Activated CD8-positive, alpha-beta memory T cell treated with anti-CD3 and anti-CD28 coated beads, Interleukin-2, amount 50 U/mL, for 4 hours (primary cell): Measurements from ENCODE around the gene ARHGEF4.
A peak's percentile ranks its signal among the peaks of the same experiment; 100 is the strongest.

ENCODE experiments used
- DNase-seq: peaks from one replicate; pipeline ENCODE4 v3.0.0-alpha.2; 2020

ARHGEF4 gene

DNA sequence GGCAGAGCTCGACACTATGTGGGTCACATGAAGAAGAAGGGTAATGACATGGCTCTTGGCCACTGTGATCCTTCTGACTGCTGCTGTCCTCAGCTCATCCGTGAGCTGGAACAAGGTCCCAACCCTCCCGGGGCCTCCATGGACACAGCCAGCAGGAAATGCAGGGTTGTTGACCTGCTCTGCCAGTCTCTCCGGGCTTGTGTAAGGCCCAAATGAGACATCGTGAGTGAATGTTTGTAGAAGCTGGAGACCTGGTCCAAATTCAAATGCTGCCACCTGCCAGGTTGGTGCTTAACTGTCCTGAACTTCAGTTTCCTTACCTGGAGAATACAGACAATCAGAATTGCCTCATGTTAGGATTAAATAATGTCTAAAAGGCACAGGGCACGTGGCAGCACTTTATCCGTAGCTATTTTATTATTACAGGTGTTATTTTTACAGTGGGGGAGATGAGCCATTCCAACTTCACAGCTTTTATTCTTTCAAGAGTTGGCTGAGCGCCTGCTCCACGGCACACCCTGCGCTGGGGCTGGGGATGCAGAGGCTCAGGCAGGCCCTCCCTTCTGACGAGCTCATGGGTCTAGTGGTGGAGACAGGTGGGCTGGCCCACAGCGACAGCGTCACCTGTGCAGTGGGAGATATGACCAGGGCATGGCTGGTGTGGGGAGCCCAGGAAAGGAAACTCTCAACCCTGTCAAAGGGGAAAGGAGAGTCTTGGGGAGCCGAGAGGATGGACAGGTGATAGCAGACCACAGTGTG is 15.1 kb downstream of the ARHGEF4 start:
- no peak for DNase-seq

DNA sequence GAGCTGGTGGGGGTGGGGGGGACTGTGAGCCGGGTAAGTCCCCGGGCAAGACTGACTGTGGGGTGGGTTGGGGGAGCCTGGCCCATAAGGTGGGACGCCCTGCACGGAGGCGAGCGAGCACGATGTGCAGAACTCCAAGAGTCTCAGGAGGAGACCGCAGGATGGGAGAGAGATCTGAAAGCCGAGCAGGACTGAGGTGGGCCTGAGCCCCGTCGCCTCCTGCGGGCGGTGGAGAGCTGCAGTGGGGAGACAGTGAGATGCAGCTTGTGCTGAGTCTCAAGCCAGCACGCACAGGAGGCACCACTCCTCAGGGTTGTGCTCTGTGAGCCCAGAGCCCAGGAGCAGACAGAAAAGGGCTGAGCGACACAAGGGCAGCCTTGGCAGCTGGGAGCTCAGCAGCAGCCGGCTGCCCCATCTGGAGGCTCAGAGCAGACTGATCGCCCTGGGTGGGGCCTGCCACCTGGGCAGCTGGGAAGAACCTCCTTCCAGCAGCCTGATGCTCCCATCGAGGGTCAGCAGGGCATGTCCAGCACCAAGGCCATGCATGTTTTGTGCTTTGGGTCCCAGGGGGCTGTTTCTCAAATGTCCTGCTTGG is 15.9 kb downstream of the ARHGEF4 start:
- DNase-seq: no peak

DNA sequence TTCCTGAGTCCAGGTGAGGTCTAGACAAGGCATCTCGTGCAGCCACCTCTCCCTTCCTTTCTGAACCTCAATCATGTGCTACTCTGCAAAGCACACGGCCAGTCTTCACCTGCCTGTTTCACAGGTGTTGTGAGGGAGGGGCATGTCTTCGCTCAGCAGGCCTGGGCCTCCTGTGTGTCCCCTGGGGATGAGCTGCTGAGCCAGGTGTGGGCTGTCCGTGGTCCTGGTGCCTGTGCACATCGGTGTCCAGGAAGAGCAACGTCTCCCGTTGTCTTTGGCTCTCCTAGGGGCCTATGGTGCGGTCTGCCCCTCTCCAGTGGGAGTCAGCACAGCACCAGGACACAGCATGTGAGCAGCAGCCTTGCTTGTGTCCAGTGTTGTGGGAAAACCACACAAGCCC is 16.7 kb downstream of the ARHGEF4 start:
- DNase-seq: no peak

DNA sequence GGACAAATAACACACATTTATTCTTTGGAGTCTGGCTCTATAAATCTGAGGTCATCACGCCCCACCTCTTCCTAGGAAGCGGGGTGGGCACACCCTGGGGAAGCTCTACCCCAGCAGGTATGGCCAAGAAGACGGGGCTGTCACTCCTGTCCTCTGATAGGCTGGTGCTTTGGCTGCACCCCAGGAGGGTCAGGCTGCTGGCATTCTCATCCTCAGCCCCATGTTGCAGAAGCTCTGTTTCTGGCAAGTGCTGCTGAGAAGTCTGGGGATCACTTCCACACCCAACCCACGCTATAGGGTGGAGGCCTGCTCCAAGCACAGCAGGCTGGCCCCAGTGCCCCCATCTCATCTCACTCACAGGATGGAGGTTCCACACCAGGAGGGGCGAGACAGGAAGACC is 17.6 kb downstream of the ARHGEF4 start:
- DNase-seq: no peak

DNA sequence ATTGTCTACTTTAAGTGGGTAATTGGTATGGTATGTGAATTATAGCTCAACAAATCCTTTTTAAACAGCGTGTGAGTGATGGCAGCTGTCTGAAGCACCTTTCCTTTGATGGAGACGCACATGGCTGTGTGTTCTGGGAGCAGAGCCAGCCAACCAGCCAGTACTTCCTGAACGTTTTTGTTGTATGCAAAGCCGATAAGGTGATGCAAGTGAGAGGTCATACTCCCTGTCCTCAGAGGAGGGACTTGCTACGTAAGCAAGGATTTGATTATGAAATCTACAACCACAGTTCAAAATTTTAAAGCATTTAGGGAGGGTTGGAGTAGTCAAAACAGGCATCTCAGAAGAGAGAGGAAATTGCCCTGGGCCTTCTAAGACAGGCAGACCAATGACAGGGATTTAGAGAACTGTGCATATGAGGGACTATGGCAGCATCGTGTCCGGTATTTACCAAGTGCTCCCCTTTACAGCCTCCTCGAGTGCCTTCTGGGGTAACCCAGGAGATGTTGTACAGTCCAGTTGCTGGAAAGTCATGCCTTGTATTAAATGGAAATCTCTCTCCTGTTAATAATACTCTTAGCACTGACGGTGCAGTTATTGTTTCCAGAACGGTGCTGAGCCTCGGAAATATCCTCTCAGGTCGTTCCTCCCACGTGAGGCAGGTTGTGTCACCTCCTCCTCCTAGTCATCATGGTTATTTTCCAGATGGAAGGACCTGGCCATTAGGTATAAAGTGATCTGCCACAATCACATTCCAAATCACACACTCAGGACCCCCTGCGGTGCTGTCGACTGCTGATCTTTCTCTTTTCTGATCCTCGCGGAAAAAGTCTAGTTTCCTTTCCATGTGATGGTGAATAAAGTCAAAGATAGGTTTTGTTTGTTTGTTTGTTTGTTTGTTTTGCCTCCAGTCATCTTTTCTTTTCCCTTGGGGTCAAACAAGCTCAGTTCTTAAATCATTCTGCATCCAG is 28.4 kb downstream of the ARHGEF4 start:
- no peak for DNase-seq

DNA sequence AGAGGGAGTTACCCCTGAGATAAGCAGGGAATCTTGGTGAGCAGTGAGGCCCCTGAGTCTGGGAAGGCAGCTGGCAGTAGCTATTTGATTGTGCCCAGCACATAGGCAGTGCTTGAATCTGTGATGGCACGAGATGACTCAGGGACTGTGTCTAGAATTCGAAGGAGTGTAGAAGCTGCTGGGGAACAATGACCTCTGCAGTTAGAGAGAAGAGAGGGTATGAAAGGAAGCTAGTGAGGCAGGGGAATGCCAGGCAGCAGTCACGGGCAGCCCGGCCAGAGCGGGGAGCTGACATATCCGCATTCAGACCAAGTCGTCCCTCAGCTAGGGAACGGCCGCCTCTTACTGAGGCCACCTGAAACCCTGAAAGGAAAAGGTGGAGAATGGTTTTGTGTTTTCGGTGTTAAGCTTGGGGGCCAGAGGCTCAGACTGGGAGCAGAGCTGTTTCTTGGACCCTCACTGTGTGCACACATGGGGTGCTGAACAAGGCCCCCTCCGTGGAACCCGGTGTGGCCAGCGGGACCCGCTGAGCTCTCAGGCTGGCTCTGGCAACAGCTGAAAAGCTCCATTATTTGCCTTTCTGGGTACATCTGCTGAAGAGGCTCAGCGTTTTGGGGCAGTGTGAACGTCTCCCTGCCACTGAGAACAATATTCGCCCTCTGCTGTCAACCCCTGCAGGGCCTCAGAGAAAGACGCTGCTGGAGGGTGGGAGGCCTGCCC is 32.9 kb downstream of the ARHGEF4 start:
- DNase-seq: no peak

DNA sequence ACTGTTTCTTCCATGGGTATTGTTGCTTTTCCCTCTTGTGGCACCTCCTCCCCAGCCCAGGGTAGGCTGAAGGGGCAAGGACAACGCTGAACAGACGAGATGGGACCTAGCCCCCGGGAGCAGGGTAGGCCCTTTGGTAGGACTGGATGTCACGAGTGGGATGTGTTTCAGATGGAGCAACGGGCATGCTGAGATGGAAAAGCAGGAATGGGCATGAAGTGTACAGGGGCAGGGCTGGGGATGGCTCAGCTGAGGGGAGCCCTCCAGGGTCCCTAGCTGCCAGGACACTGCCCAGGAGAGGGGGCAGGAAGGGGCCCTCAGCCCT is 33.4 kb downstream of the ARHGEF4 start:
- no peak for DNase-seq

DNA sequence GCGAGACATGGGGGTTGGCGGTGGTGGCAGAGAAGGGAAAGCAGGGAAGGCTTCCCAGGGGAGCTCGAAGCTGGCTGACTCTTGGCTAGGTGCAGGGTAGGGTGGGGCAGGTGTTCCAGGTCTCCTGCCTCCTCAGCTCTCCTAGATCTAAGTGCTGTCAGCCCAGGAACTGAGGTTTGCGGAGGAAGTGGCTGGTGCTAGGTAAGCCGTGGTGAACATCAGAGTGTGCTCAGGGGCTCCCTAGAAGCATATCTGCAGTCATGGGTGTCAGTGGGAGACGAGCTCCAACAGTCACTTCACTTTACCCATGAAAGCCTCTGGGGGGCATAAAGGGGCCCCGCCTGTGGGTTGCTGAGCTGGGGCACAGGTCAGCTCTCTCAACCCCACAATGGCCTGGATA is 34.1 kb downstream of the ARHGEF4 start:
- DNase-seq: no peak

DNA sequence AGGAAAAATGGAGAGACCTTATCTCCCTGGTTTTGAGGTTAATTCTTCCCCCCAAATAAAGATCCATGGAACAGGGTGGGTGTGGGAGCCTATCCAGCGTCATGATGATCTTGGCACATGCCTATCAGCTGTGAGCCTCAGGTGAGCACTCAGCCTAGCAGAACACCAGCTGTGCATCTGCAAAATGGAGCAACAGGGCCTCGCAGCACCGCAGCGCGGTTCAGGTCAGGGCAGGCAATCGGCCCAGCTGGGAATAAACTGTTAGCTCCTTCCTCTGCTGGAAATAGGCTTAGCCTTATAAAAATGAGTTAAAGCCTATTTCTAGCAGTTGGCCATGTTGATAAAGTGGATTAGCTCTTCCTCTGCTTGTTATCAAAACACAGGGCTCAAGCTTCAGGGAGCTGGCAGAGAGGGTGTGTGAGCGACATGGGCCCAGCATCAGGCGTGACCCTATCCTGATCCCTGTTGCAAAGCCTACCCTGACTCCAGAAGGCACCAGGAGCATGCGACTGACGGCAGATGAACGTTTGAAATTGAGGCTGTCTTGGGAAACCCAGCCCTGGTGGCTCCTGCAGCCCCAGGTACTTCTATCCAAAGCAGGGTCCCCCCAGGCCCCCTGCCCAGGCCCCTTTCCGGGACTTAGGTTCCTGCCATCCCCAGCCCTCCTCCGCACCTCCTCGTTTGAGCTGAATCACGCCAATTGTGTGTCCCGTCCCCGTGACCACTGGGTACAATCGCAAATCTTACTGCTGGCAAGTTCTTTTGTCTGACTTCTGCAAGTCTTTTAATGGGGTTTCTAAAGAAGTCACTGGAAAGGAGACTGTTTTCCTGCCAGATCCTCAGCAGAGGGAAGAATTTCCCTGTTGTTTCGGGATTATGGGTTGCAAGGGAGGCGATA is 35.4 kb downstream of the ARHGEF4 start:
- DNase-seq: no peak

DNA sequence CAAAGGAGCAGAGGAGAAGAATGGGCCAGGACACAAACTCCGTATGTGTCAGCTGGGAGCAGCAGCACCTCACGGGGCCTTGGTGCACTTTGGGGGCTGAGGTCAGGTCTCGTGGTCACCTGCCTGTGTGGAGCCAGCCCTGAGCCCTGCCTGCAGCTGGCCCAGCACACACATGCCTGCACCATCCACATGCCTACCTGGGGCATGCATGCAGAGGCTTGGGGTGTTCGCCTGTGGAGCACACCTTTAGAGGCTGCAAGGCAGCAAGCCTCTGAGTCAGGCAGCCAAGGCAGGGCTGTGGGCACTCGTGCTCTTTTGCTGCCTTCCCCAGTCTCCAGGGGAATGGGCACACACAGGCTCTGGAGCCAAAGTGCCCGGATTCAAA is 36.0 kb downstream of the ARHGEF4 start:
- no peak for DNase-seq

DNA sequence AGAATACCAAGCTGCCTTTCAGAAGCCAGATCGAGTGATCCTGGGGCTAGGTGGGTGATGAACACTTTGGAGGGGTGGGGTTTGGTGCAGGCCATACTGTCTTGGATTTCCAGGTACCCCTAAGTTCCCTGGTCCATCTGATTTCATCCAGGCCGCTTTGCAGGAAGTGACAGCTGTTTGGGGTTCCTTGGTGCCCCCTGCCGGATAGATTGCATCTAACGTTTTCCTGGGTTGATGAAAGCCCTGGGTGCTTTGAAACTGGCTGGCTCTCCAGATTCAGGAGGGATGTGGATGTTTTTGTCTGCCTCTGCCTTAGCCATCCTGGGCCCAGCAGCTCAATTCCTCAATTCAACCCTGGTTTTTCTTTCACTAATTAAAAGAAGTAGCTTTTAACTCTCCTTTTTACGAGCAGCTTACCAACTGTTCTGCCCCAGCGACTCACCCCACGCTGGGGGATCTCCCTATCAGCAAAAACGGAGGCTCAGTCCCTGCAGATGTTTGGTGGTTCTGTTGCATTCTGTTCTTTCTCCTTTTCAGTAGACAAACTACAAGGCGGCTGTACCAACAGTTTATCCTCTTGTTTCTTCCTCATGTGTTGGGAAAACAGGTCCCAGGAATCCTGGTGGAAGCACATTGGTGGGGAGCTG is 37.1 kb downstream of the ARHGEF4 start:
- peak; percentile 74 for DNase-seq

DNA sequence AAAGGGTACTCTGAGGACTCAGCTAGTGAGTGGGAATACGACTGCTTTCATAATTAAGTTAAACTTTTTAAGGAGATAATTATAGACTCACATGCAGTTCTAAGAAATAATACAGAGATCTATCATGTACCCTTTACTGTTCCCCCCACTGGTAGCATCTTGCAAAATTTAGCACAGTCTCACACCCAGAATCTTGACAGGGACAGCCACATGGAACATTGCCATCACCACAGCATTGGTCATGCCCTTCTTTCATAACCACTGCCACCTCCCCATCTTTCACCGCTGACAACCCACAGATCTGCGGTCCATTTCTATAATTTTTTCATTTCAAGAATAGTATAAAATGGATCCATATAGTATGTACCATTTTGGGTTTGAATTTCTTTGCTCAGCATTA is 37.8 kb downstream of the ARHGEF4 start:
- DNase-seq: no peak

DNA sequence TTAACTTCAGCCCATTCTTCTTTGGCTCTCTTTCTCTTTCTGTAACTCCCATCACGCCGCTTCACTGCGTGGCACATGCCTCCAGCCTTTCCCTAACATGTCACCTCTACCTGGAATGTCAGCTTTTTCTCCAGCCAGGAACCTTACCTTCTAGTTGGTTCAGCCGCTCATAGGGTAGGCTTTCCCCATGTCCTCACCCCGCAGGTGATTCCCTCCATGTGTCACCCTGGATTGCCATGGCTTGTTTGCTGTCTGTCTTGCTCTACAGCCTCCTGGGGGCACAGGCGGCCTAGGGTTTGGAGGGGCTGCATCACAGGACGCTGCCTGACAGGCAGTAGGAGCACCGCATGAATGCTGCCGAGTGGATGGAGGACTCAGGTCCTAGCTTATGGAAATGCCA is 39.2 kb downstream of the ARHGEF4 start:
- DNase-seq: no peak

DNA sequence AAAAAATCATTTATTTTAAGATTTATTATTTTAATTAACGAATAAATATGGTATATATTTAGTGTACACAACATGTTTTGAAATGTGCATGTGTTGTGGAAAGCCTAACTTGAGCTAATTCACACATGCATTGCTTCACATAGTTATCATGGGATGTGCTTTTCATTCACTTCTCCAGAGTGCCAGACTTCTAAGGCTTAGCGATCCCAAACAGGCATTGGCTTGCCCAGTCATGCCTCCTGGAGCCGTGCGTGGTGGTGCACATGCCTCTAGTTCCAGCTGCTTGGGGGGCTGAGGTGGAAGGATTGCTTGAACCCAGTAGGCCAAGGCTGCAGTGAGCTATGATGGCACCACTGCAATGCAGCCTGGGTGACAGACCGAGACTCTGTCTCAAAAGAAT is 40.5 kb downstream of the ARHGEF4 start:
- no peak for DNase-seq

DNA sequence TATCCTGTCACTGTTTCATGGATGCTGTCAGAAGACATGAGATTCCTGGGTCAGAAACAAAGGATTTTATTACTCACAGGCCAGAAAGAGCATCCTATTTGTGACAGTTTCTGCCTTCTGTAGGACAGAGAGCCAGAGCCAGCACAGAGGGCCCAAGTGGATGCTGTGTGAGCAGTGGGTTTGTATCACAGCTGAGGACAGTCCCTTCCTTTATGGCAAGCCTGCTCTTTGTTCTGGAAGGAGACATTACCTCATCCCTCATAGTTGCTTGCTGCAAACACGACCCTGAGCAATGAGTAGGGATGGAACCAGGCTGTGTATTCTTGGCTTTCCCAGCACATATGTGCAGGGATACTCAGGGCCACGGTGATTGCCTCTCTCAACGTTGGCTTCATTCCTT is 41.6 kb downstream of the ARHGEF4 start:
- no peak for DNase-seq

DNA sequence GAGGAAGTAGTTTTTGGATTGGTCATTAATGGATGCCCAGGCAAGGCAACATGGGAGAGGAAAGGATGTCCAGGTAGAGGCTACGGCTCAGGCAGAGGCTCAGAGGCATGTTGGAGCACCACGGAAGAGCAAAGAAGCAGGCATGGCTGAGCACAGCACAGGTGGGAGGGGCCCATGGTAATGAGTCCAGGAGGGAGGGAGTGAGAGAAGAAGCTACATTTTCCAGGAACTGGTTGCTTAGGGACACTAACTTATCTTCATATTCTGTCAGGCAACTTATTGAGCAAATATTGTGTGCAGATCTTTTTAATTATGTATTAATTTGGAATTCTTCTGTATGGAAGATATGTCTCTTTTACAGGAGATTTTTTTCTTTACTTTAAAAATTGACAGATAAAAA is 42.2 kb downstream of the ARHGEF4 start:
- DNase-seq: no peak

DNA sequence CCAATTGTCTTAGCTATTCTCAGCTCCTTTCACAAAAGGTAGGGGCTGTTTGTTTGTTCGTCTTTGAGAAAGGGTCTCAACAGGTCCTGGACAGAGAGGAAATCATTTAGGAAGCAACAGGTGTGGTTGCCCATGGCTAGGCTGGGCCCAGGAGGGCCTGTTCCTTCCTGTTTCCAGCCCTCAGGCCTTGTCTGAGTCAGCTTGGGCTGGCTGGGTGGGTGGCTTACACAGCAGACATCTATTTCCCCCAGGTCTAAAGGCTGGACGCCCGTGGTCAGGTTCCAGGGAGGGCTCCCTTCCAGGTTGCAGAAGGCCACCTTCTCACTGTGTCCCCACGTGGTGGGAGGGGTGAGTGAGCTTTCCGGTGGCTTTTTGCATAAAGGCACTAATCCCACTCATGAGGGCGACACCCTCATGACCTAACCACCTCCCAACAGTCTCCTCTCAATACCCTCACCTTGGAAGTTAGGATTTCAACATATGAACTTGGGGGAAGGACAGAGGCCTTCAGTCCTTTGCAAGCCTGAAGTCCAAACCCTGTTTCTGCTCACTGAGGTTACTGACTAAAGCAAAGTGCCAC is 45.5 kb downstream of the ARHGEF4 start:
- no peak for DNase-seq

DNA sequence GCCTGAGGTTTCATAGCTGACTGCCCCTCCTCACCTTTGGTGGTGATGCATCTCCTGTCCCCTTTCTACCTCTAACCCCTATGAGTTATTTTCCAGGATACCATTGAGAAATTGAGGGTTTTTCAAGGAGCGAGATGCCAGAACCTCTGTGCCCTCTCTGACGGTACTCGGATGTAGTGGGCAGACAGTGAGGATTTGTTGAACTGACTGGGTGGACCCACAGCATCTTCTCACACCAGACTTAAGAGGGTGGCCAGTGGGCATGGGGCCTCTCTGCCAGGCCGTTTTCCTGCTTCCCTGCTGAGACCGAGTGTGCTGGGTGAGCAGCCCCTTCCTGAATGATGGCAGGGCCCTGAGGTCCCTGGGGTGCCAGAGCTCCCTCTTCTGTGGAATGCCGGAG is 46.3 kb downstream of the ARHGEF4 start:
- DNase-seq: no peak

DNA sequence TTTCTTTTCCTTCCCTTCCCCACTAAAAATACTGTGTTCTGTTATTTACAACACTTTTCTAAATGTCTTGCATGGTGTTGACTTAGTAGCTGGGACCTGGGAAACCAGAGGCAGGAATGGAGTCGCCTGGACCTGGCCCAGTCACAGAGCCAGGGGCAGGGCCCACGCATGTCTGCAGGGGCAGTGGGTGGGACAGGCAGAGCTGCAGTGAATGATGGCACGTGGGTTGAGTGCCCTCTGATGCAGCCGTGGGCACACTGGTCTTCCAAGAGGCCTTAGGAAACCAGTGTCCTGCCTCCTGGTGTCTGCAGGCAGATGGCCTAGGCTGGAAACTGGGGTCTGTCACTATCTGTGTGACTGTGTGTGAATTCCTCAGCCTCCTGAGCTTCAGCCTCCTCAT is 46.8 kb downstream of the ARHGEF4 start:
- no peak for DNase-seq

DNA sequence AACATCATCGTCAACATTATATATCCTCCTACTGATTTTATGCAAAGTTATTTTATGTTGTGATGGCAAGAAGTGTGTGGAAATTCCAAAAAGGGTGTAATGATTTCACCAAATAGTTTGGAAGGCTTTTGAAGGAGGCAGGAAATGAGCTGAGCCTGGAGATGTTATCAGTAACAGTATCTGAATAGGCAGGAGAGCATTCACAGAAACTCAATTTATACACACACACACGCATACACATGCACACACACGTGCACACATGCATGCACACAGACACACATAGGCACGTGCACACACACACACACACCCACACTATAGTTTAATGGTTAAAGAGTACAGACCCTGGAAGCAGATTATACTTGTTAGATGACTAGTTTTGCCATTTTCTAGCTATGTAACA is 47.3 kb downstream of the ARHGEF4 start:
- no peak for DNase-seq

DNA sequence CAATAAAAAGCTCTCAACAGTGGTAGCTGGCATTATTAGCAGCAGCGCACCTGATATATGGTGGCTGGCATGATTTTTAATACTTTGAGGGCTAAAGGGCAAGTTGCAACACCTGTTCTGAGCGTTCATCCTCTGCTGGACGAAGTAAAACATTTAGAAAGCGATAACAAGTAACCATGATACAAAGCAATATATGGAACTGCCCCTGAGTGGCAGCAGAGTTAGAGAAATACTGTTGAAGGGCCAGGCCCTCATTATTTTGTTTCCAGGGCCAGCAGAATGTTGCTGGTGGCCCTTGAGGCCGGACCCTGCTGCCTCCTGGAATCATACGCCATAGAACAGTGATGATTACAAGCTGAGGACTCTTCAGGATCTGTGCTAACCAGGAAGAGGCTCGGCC is 47.8 kb downstream of the ARHGEF4 start:
- no peak for DNase-seq
